ENCODE data around the gene PEX11B. TPM values are rescaled to one million over a fixed set of nuclear protein-coding genes. Genes with fewer than 3 reads are reported as not detected.

Gene PEX11B
- total RNA-seq, 1 experiment from 2014 or later: 13.7 TPM

GRCh38 chr1:145955436-145955835 is 36.9 kb upstream of the PEX11B start:
- peaks cover 19 to 25% of the 10 kb centered on the region in 2 experiments for H3K4me1 Mint-ChIP-seq
- no peak for TF ChIP-seq CTCF (conservative IDR thresholded peaks at IDR 0.05)
- Histone ChIP-seq H3K14ac (ENCODE audit: insufficient read depth, low read length) (no peak overlapping the region), H3K18ac (ENCODE audit: insufficient read length, low read depth, low read length) (no peak overlapping the region), H3T11ph (ENCODE audit: low read length) (no peak overlapping the region), H4K91ac (ENCODE audit: insufficient read length, low read depth, low read length) (no peak overlapping the region), H3K23ac (ENCODE audit: insufficient read length, low read depth, low read length) (no peak overlapping the region), H2BK120ac (ENCODE audit: low read depth, low read length, poor library complexity, severe bottlenecking) (no peak overlapping the region), H3K79me2 (ENCODE audit: insufficient read depth, low read length) (no peaks in the 10 kb centered on the region), H2BK20ac (ENCODE audit: low read depth, low read length, poor library complexity, severe bottlenecking) (no peak overlapping the region), H4K8ac (replicated peaks; ENCODE audit: insufficient read length, low read depth, low read length) (no peak overlapping the region), H2BK15ac (ENCODE audit: low read depth, low read length) (no peak overlapping the region), H3K27ac (ENCODE audit: insufficient read length, low read depth, low read length) (no peak overlapping the region), H3K79me1 (ENCODE audit: insufficient read depth, low read depth, low read length, poor library complexity, severe bottlenecking) (no peaks in the 10 kb centered on the region), H3K27me3 (ENCODE audit: insufficient read depth, low read length) (peaks cover 20% of the 10 kb centered on the region; the same call in 1 of the 2 replicates), H2AFZ (ENCODE audit: low read length) (no peak overlapping the region), H3K4me2 (ENCODE audit: insufficient read depth, insufficient read length, low read length) (no peak overlapping the region), H3K4me1 (ENCODE audit: insufficient read depth, low read length) (no peaks in the 10 kb centered on the region; the same call in 1 of the 2 replicates), H3K23me2 (ENCODE audit: insufficient read length, low read depth, low read length, poor library complexity, severe bottlenecking) (peaks cover 7% of the 10 kb centered on the region), H2BK5ac (ENCODE audit: insufficient read length, low read length) (no peak overlapping the region), H4K20me1 (ENCODE audit: control insufficient read depth, insufficient read depth, insufficient read length) (no peaks in the 10 kb centered on the region), H3K9ac (ENCODE audit: extremely low read depth, insufficient read length, low read length) (no peak overlapping the region), H4K5ac (ENCODE audit: insufficient read length, low read depth, low read length) (no peak overlapping the region), H3K4ac (ENCODE audit: low read depth, low read length) (no peak overlapping the region), H3K9me3 (ENCODE audit: control insufficient read depth, low read depth, low read length) (no peaks in the 10 kb centered on the region), H2AK5ac (ENCODE audit: insufficient read length, low read length) (no peak overlapping the region), H3K56ac (ENCODE audit: insufficient read length, low read depth, low read length) (no peak overlapping the region), H2BK12ac (ENCODE audit: insufficient read length, low read depth, low read length) (no peak overlapping the region)
- H3K27ac Mint-ChIP-seq: no peak overlapping the region
- H3K27me3 Mint-ChIP-seq (ENCODE audit: low read depth): peaks cover 45% of the 10 kb centered on the region
- no peaks in the 10 kb centered on the region for H3K9me3 Mint-ChIP-seq
- no peak for DNase-seq
- H3K4me3 Mint-ChIP-seq: no peak overlapping the region
- H3K36me3 Mint-ChIP-seq (ENCODE audit: insufficient read depth in 1 of 3, low read depth in 3 of 3): no peaks in the 10 kb centered on the region
- no CpG with 5 or more reads among the region's 2 CpGs for WGBS (ENCODE audit: extremely low coverage, insufficient read length, low lambda C conversion rate)

Data from H9 (cell line).